WTC11 (cell line): ENCODE results near the gene EIF4E1B. TPM values are rescaled to one million over a fixed set of nuclear protein-coding genes. Genes with fewer than 3 reads are reported as not detected.

Experiments
- ATAC-seq: fragments of 200-7000 bp; cut with Tn5 transposase; 2 replicates; pipeline ENCODE4 v1.10.0; 2021; ENCODE audit warnings: mild to moderate bottlenecking, moderate library complexity
- CTCF ChIA-PET: fragments of 300-600 bp; sonication (Branson Sonifier 250); formaldehyde crosslinking; loops from one replicate; lab custom pipeline; 2021; ENCODE audit warnings: antibody characterized with exemption; lab: Charles Lee
- POLR2A ChIA-PET: fragments of 350-600 bp; sonication (Branson Sonifier 250); formaldehyde crosslinking; loops from one replicate; lab custom pipeline; 2021; ENCODE audit warnings: antibody characterized with exemption; lab: Charles Lee
- DNase-seq: peaks from one replicate; pipeline ENCODE4 v3.0.0; 2021; ENCODE audit warnings: low spot score
- H3K27ac Mint-ChIP-seq: 2 replicates; pipeline ENCODE4 v1.8.0; 2021; ENCODE audit warnings: mixed read lengths
- H3K27me3 Mint-ChIP-seq: 2 replicates; pipeline ENCODE4 v1.8.0; 2021; ENCODE audit warnings: low read depth, mild to moderate bottlenecking, moderate library complexity, mixed read lengths
- H3K36me3 Mint-ChIP-seq: 2 replicates; pipeline ENCODE4 v1.8.0; 2021; ENCODE audit warnings: mixed read lengths
- H3K4me1 Mint-ChIP-seq: 2 replicates; pipeline ENCODE4 v1.8.0; 2022; ENCODE audit warnings: mixed read lengths
- H3K4me3 Mint-ChIP-seq: 2 replicates; pipeline ENCODE4 v1.8.0; 2021; ENCODE audit warnings: mild to moderate bottlenecking, moderate library complexity, mixed read lengths
- H3K9me3 Mint-ChIP-seq: 2 replicates; pipeline ENCODE4 v1.8.0; 2021; ENCODE audit warnings: mixed read lengths
- AFF4 ChIP-seq: sonication (generic); formaldehyde crosslinking; IDR thresholded peaks from 2 replicates; pipeline ENCODE4 v1.8.1; 2023; ENCODE audit warnings: mild to moderate bottlenecking, missing genetic modification reagents, borderline replicate concordance
- ATF1 ChIP-seq: sonication (generic); formaldehyde crosslinking; IDR thresholded peaks from 2 replicates; pipeline ENCODE4 v1.8.1; 2023; ENCODE audit warnings: mild to moderate bottlenecking, moderate library complexity, missing genetic modification reagents
- ATF2 ChIP-seq: sonication (generic); formaldehyde crosslinking; IDR thresholded peaks from 2 replicates; pipeline ENCODE4 v1.8.1; 2022; ENCODE audit warnings: low read depth, missing genetic modification reagents, borderline replicate concordance
- CDX4 ChIP-seq: fragments of 250-450 bp; sonication (Bioruptor Pico); IDR thresholded peaks from 2 replicates; pipeline ENCODE4 v1.9.0; 2021; ENCODE audit warnings: moderate library complexity, mild to moderate bottlenecking, inconsistent platforms, borderline replicate concordance
- FOXP4 ChIP-seq: sonication (generic); formaldehyde crosslinking; IDR thresholded peaks from 2 replicates; pipeline ENCODE4 v1.8.0; 2022; ENCODE audit warnings: mild to moderate bottlenecking, missing genetic modification reagents
- NR1H2 ChIP-seq: sonication (generic); formaldehyde crosslinking; IDR thresholded peaks from 2 replicates; pipeline ENCODE4 v1.9.0; 2021; ENCODE audit warnings: mild to moderate bottlenecking, moderate library complexity, missing genetic modification reagents
- NR3C1 ChIP-seq: sonication (generic); formaldehyde crosslinking; conservative IDR thresholded peaks from 2 replicates; pipeline ENCODE4 v1.8.1; 2023; ENCODE audit warnings: low read depth, mild to moderate bottlenecking, missing genetic modification reagents
- PREB ChIP-seq: sonication (generic); formaldehyde crosslinking; IDR thresholded peaks from 2 replicates; pipeline ENCODE4 v1.8.1; 2022; ENCODE audit warnings: mild to moderate bottlenecking, missing genetic modification reagents, moderate library complexity, borderline replicate concordance
- RORB ChIP-seq: fragments of 250-450 bp; sonication (Bioruptor Pico); IDR thresholded peaks from 2 replicates; pipeline ENCODE4 v1.9.0; 2021; ENCODE audit warnings: mild to moderate bottlenecking
- STAT6 ChIP-seq: sonication (generic); formaldehyde crosslinking; conservative IDR thresholded peaks from 2 replicates; pipeline ENCODE4 v1.8.1; 2023; ENCODE audit warnings: mild to moderate bottlenecking, low read depth, missing genetic modification reagents, moderate library complexity
- TCF7 ChIP-seq: sonication (generic); formaldehyde crosslinking; IDR thresholded peaks from 2 replicates; pipeline ENCODE4 v1.8.0; 2022; ENCODE audit warnings: mild to moderate bottlenecking, low read depth, missing genetic modification reagents, moderate library complexity
- ZNF219 ChIP-seq: sonication (generic); formaldehyde crosslinking; IDR thresholded peaks from 2 replicates; pipeline ENCODE4 v1.8.0; 2023; ENCODE audit warnings: missing genetic modification reagents, mild to moderate bottlenecking, borderline replicate concordance
- ZNF317 ChIP-seq: sonication (generic); formaldehyde crosslinking; IDR thresholded peaks from 2 replicates; pipeline ENCODE4 v1.8.1; 2023; ENCODE audit warnings: low read depth, mild to moderate bottlenecking, moderate library complexity, missing genetic modification reagents, borderline replicate concordance
- total RNA-seq: library from RNA; stranded (reverse); gene quantifications from 3 replicates; pipeline ENCODE4 v1.2.3, GENCODE V29; 2021

The EIF4E1B gene
- total RNA-seq, 1 experiment from 2014 or later: 0.74 TPM

GRCh38 chr5:176692326-176692725, 61.9 kb downstream of the EIF4E1B start:
- Mint-ChIP-seq H3K27me3 (peaks cover 7% of the 10 kb centered on the region), H3K27ac (no peak overlapping the region; the same call in none of the 2 replicates), H3K36me3 (no peaks in the 10 kb centered on the region), H3K4me1 (peaks cover 70% of the 10 kb centered on the region), H3K9me3 (no peaks in the 10 kb centered on the region), H3K4me3 (no peak overlapping the region)
- CTCF ChIA-PET: interaction anchor here (0.6 to 14.2 kb wide), 7 partner anchors 12 to 138 kb away, joined by 3 to 233 read pairs (median 6); no protein-coding TSS in a partner anchor
- no peak for DNase-seq
- ATAC-seq: no peak
- POLR2A ChIA-PET: no interaction called here
- TF ChIP-seq PREB: no peak
- no peak for TF ChIP-seq ATF2 (CRISPR knock-in tag)
- no peak for TF ChIP-seq FOXP4 (CRISPR knock-in tag)
- no peak for TF ChIP-seq NR1H2 (CRISPR knock-in tag)
- TF ChIP-seq AFF4 (CRISPR knock-in tag): no peak
- no peak for TF ChIP-seq RORB (CRISPR knock-in tag)
- TF ChIP-seq ZNF317 (CRISPR knock-in tag): no peak
- no peak for TF ChIP-seq NR3C1 (CRISPR knock-in tag)
- TF ChIP-seq ATF1 (CRISPR knock-in tag): no peak
- no peak for TF ChIP-seq CDX4 (CRISPR knock-in tag)
- TF ChIP-seq ZNF219: no peak
- no peak for TF ChIP-seq STAT6 (CRISPR knock-in tag)
- no peak for TF ChIP-seq TCF7 (CRISPR knock-in tag)
